Measurements from ENCODE around the gene MAPK6. TPM values are rescaled to one million over a fixed set of nuclear protein-coding genes. Genes with fewer than 3 reads are reported as not detected.

The MAPK6 gene
- total and polyA plus RNA-seq, 2 of the 8 experiments (the other 6 are each of a cell fraction or from before 2014, with no cell fraction given), result 22.6 to 108 TPM

DNA sequence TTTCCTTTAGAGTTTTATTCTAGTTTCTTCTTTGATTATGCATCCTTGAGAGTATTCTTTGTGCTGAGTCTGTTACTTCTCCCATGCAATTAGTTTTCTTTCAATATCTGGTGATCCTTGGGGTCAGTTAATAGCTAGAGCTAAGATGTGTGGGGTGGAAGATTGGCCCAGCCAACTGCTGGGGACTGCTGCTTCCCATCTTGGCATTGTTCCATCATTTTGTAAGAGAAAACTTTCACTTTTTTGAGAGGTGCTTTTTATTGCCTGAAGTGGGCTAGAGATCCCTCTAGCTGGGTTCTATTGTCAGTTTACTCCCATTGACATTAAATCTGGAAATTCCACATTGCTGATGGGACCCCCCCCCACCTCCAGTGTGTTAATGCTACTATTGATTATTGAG, 78.2 kb downstream of the MAPK6 start:
- H3K23ac ChIP-seq (ENCODE audit: insufficient read length), result no peak overlapping the region
- H2BK20ac ChIP-seq (ENCODE audit: low read length), result no peak overlapping the region
- H2BK12ac ChIP-seq (ENCODE audit: low read depth, low read length), result no peak overlapping the region
- no peak overlapping the region for H2AK5ac ChIP-seq (ENCODE audit: low read depth, low read length)
- no peak overlapping the region for H3K4ac ChIP-seq (replicated peaks; ENCODE audit: insufficient read length, low read depth, low read length)
- no peak overlapping the region for H3K56ac ChIP-seq (replicated peaks; ENCODE audit: insufficient read length, low read depth, low read length)
- H2AFZ ChIP-seq (ENCODE audit: low read length), result no peak overlapping the region
- no peak for DNase-seq (ENCODE audit: low read depth in 1 of 2, low spot score in 2 of 2)
- H3K27me3 ChIP-seq (replicated peaks in 1 of 4; ENCODE audit: control insufficient read depth in 3 of 4, extremely low read depth in 1 of 4, insufficient read depth in 3 of 4, low read length in 3 of 4), result no peaks in the 10 kb centered on the region
- TF ChIP-seq RAD21 (IDR thresholded peaks at IDR 0.05 in 1 of 2, conservative IDR thresholded peaks at IDR 0.05 in 1 of 2; ENCODE audit: low read depth in 2 of 2, low read length in 2 of 2) (no peak), SAP30 (IDR thresholded peaks at IDR 0.05; ENCODE audit: insufficient read depth, insufficient replicate concordance, low read length) (no peak), CHD2 (IDR thresholded peaks at IDR 0.05; ENCODE audit: low read length) (no peak), BCL11A (IDR thresholded peaks at IDR 0.05; ENCODE audit: low read depth in 2 of 2, low read length in 2 of 2) (no peak)
- H2BK15ac ChIP-seq (ENCODE audit: low read length), result no peak overlapping the region
- H3K4me3 ChIP-seq (ENCODE audit: extremely low read depth in 1 of 4, insufficient read depth in 2 of 4, low read depth in 3 of 4, low read length in 4 of 4), result no peak overlapping the region
- H3K4me2 ChIP-seq (ENCODE audit: insufficient read depth in 1 of 2, low read depth in 2 of 2, low read length in 2 of 2), result no peak overlapping the region
- H4K5ac ChIP-seq (ENCODE audit: insufficient read length, low read depth, low read length), result no peak overlapping the region
- H3K4me1 ChIP-seq (replicated peaks in 1 of 4; ENCODE audit: control insufficient read depth in 3 of 4, insufficient read depth in 4 of 4, low read length in 3 of 4), result no peaks in the 10 kb centered on the region
- H3K18ac ChIP-seq (ENCODE audit: extremely low read depth, low read length), result no peak overlapping the region
- no peak overlapping the region for H2BK5ac ChIP-seq (ENCODE audit: low read depth, low read length)
- ChIA-PET CTCF (ENCODE audit: partially characterized antibody) (interaction anchor here (0.8 to 2.3 kb wide), 6 partner anchors 12 to 120 kb away, joined by 3 to 8 read pairs (median 4); no protein-coding TSS in a partner anchor), POLR2A (ENCODE audit: partially characterized antibody) (interaction anchor here (1.1 kb wide), 1 partner anchor 16 kb away, joined by 4 read pairs; no protein-coding TSS in a partner anchor)
- no peaks in the 10 kb centered on the region for H3K9me3 ChIP-seq (ENCODE audit: insufficient read depth in 2 of 2, low read depth in 1 of 2, low read length in 1 of 2)
- no peak for FAIRE-seq
- no peak overlapping the region for H4K8ac ChIP-seq (ENCODE audit: extremely low read depth, insufficient read depth, low read length)
- H3K79me2 ChIP-seq (ENCODE audit: control insufficient read depth in 1 of 2, insufficient read depth in 2 of 2, low read length in 2 of 2), result no peaks in the 10 kb centered on the region
- no peaks in the 10 kb centered on the region for H4K20me1 ChIP-seq (replicated peaks in 1 of 2; ENCODE audit: control insufficient read depth in 1 of 2, insufficient read depth in 2 of 2, low read length in 2 of 2)
- no peaks in the 10 kb centered on the region for H3K79me1 ChIP-seq (ENCODE audit: low read depth, low read length)
- no peak overlapping the region for H2BK120ac ChIP-seq (replicated peaks; ENCODE audit: low read depth, low read length)
- H3K14ac ChIP-seq (ENCODE audit: insufficient read length), result no peak overlapping the region
- H3K23me2 ChIP-seq (ENCODE audit: low read depth, low read length), result no peaks in the 10 kb centered on the region
- H3K9ac ChIP-seq (replicated peaks in 1 of 4; ENCODE audit: extremely low read depth in 1 of 4, low read depth in 3 of 4, low read length in 3 of 4), result no peak overlapping the region
- H3K27ac ChIP-seq (ENCODE audit: low read depth, low read length), result no peak overlapping the region
- no peaks in the 10 kb centered on the region for H3K36me3 ChIP-seq (ENCODE audit: control insufficient read depth in 2 of 4, insufficient read depth in 4 of 4, low read length in 3 of 4)
- no peak overlapping the region for H4K91ac ChIP-seq (replicated peaks; ENCODE audit: insufficient read length, low read length)

Data from H1 (cell line).